Measurements from ENCODE around the gene FAM107A. TPM values are rescaled to one million over a fixed set of nuclear protein-coding genes. Genes with fewer than 3 reads are reported as not detected.

FAM107A gene
- total RNA-seq, 3 donors from 2014 or later, result 2.2 to 24.1 (median 23.6) TPM

- Histone ChIP-seq H3K4me1 (ENCODE audit: low read depth) (no peaks in the 10 kb centered on the region), H3K36me3 (ENCODE audit: low read depth) (no peaks in the 10 kb centered on the region), H3K9me3 (no peaks in the 10 kb centered on the region), H3K4me3 (no peak overlapping the region)
- no peak for TF ChIP-seq CTCF (IDR thresholded peaks at IDR 0.05)
- intact Hi-C loops (cut with DNase I, micrococcal nuclease), result no loop called here
- DNase-seq (no peak), ATAC-seq (no peak)
Measured at GRCh38 chr3:58519668-58520402, 57.4 kb downstream of the FAM107A start.

- H3K9me3 ChIP-seq, result no peaks in the 10 kb centered on the region
- ATAC-seq, result peak; percentile 23
- no peak for DNase-seq
- H3K4me1 ChIP-seq (ENCODE audit: low read depth), result no peaks in the 10 kb centered on the region
- H3K4me3 ChIP-seq, result no peak overlapping the region
- intact Hi-C loops (cut with DNase I, micrococcal nuclease), result no loop called here
- no peaks in the 10 kb centered on the region for H3K36me3 ChIP-seq (ENCODE audit: low read depth)
- no peak for TF ChIP-seq CTCF (IDR thresholded peaks at IDR 0.05)
Measured at GRCh38 chr3:58518291-58518789, 58.9 kb downstream of the FAM107A start.

- no peaks in the 10 kb centered on the region for H3K9me3 ChIP-seq
- no peaks in the 10 kb centered on the region for H3K36me3 ChIP-seq (ENCODE audit: low read depth)
- H3K4me3 ChIP-seq, result no peak overlapping the region
- DNase-seq (no peak), ATAC-seq (no peak)
- intact Hi-C loops (cut with DNase I, micrococcal nuclease), result no loop called here
- no peaks in the 10 kb centered on the region for H3K4me1 ChIP-seq (ENCODE audit: low read depth)
- no peak for TF ChIP-seq CTCF (IDR thresholded peaks at IDR 0.05)
Measured at GRCh38 chr3:58514405-58514804, 62.8 kb downstream of the FAM107A start.

Other genes with a start within 250 kb of the FAM107A start
- gene PXK, start 244.5 kb downstream of the FAM107A start, total RNA-seq, result 10 to 100 TPM; 14.5 to 33.4 (median 19.5) TPM
- gene PDHB, start 143.6 kb downstream of the FAM107A start, total RNA-seq, result 10 to 100 TPM; 65.0 to 69.6 (median 66.6) TPM
- gene KCTD6, start 85.3 kb downstream of the FAM107A start, total RNA-seq, result 10 to 100 TPM in 1 of 3 donors, 1 to 10 TPM in 2; 6.5 to 11.4 (median 8.7) TPM
- 10 to 100 TPM; 34.8 to 51.2 (median 48.9) TPM for gene ACOX2, start 40.2 kb downstream of the FAM107A start, total RNA-seq
- gene FAM3D, start 89.4 kb upstream of the FAM107A start, total RNA-seq, result 100 to 1,000 TPM; 253 to 761 (median 323) TPM

Data from mucosa of descending colon (tissue), 3 donors.